ENCODE measurements around the gene TMUB2.
A peak's percentile ranks its signal among the peaks of the same experiment; 100 is the strongest.
"Not testable (repeated sequence)": the region's sequence is repeated elsewhere in the genome, so short reads cannot be mapped to it uniquely, and the experiment has no call there.

Gene TMUB2

DNA sequence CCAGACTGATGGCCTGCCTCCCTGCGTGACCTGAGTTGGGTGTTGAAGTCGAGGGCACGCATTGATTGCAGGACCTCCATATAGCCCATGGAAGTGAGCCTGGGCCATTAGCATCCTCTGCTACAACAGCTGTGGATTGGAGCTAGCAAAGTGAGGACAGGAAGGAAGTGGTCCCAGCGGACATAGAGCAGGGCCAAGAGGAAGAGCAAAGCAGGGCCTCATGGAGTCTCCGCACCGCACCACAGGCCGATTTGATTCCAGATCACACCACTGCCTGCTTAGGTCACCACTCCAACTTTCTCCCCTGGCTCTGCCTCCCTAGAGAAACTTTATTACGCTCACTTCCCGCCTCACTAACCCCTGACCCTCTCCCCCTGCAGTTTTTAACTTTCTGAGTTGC is 43.4 kb downstream of the TMUB2 start:
- H3K27ac ChIP-seq: no peak overlapping the region
- no peak for DNase-seq
- TF ChIP-seq, protein P1, sequence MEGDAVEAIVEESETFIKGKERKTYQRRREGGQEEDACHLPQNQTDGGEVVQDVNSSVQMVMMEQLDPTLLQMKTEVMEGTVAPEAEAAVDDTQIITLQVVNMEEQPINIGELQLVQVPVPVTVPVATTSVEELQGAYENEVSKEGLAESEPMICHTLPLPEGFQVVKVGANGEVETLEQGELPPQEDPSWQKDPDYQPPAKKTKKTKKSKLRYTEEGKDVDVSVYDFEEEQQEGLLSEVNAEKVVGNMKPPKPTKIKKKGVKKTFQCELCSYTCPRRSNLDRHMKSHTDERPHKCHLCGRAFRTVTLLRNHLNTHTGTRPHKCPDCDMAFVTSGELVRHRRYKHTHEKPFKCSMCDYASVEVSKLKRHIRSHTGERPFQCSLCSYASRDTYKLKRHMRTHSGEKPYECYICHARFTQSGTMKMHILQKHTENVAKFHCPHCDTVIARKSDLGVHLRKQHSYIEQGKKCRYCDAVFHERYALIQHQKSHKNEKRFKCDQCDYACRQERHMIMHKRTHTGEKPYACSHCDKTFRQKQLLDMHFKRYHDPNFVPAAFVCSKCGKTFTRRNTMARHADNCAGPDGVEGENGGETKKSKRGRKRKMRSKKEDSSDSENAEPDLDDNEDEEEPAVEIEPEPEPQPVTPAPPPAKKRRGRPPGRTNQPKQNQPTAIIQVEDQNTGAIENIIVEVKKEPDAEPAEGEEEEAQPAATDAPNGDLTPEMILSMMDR (IDR thresholded peaks at IDR 0.05; ENCODE audit: low read depth, low read length): no peak
- H3K9me3 ChIP-seq (ENCODE audit: severe bottlenecking): no peaks in the 10 kb centered on the region
- H3K27me3 ChIP-seq (ENCODE audit: insufficient read depth, low read depth, severe bottlenecking): no peaks in the 10 kb centered on the region
- no peak overlapping the region for H3K4me3 ChIP-seq (ENCODE audit: low read depth, low read length)
- no peaks in the 10 kb centered on the region for H3K36me3 ChIP-seq

DNA sequence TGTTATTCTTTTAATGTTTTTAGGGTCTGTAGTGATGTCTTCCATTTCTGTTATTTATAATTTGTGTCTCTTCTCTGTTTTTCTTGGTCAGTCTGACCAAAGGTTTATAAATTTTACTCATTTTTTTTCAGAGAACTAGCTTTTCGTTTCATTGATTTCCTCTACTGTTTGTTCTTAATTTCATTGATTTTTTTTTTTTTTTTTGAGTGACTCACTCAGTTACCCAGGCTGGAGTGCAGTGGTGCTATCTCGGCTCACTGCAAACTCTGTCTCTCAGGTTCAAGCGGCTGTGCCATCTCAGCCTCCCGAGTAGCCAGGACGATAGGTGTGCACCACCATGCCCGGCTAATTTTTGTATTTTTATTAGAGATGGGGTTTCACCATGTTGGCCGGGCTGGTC is 45.3 kb downstream of the TMUB2 start:
- H3K4me3 ChIP-seq (ENCODE audit: low read depth, low read length): no peak overlapping the region
- H3K27me3 ChIP-seq (ENCODE audit: insufficient read depth, low read depth, severe bottlenecking): no peaks in the 10 kb centered on the region
- peak overlapping the region; percentile 66 for H3K27ac ChIP-seq
- no peaks in the 10 kb centered on the region for H3K9me3 ChIP-seq (ENCODE audit: severe bottlenecking)
- no peaks in the 10 kb centered on the region for H3K36me3 ChIP-seq
- no peak for DNase-seq
- TF ChIP-seq, protein P1 (IDR thresholded peaks at IDR 0.05; ENCODE audit: low read depth, low read length): no peak

- TF ChIP-seq, protein P1 (IDR thresholded peaks at IDR 0.05; ENCODE audit: low read depth, low read length): no peak
- Histone ChIP-seq H3K27me3 (ENCODE audit: insufficient read depth, low read depth, severe bottlenecking) (no peaks in the 10 kb centered on the region), H3K4me3 (ENCODE audit: low read depth, low read length) (no peak overlapping the region), H3K27ac (peak overlapping the region; percentile 66), H3K36me3 (no peaks in the 10 kb centered on the region), H3K9me3 (ENCODE audit: severe bottlenecking) (no peaks in the 10 kb centered on the region)
- no peak for DNase-seq
Measured at GRCh38 chr17:44233582-44233981, 46.8 kb downstream of the TMUB2 start.

GRCh38 chr17:44235583-44235936 is 48.8 kb downstream of the TMUB2 start:
- DNase-seq: no peak
- Histone ChIP-seq H3K4me3 (ENCODE audit: low read depth, low read length) (no peak overlapping the region), H3K36me3 (no peaks in the 10 kb centered on the region), H3K27me3 (ENCODE audit: insufficient read depth, low read depth, severe bottlenecking) (no peaks in the 10 kb centered on the region), H3K27ac (no peak overlapping the region), H3K9me3 (ENCODE audit: severe bottlenecking) (no peaks in the 10 kb centered on the region)
- TF ChIP-seq, protein P1 (IDR thresholded peaks at IDR 0.05; ENCODE audit: low read depth, low read length): no peak

DNA sequence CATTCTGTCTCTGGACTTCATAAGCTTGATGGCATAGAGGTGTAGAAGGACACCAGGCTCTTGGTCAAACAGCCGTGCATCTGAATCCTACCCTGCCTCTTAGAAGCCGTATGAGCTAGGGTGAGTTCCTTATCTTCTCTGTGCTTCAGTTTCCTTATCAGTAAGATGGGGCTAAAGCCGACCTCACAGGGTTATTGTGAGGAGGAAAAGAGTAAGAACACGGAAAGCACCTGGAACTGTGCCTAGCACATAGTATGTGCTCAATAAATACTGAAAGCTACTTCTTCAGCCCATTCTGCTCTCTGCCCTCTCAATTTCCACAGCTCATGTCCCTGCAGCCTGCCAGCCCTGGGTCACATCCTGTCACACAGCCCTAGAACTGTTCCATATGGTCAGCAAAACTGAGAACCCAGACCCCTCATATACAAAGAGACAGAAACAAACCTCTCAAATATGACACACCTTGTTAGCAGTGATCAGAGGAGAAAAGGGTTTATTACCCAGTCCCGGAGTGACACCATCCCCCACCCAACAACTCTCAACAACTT is 49.7 kb downstream of the TMUB2 start:
- no peak for DNase-seq
- H3K27ac ChIP-seq: no peak overlapping the region
- no peaks in the 10 kb centered on the region for H3K36me3 ChIP-seq
- H3K27me3 ChIP-seq (ENCODE audit: insufficient read depth, low read depth, severe bottlenecking): no peaks in the 10 kb centered on the region
- TF ChIP-seq, protein P1 (IDR thresholded peaks at IDR 0.05; ENCODE audit: low read depth, low read length): no peak
- no peaks in the 10 kb centered on the region for H3K9me3 ChIP-seq (ENCODE audit: severe bottlenecking)
- H3K4me3 ChIP-seq (ENCODE audit: low read depth, low read length): no peak overlapping the region

DNA sequence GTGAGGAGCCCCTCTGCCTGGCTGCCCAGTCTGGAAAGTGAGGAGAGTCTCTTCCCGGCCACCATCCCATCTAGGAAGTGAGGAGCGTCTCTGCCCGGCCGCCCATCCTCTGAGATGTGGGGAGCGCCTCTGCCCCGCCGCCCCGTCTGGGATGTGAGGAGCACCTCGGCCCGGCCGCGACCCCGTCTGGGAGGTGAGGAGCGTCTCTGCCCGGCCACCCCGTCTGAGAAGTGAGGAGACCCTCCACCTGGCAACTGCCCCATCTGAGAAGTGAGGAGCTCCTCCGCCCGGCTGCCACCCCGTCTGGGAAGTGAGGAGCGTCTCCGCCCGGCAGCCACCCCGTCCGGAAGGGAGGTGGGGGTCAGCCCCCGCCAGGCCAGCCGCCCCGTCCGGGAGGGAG is 51.1 kb downstream of the TMUB2 start:
- not testable (repeated sequence) for H3K4me3 ChIP-seq (ENCODE audit: low read depth, low read length); H3K36me3 ChIP-seq; H3K27ac ChIP-seq; H3K27me3 ChIP-seq (ENCODE audit: insufficient read depth, low read depth, severe bottlenecking); H3K9me3 ChIP-seq (ENCODE audit: severe bottlenecking); DNase-seq
